ENCODE data around the gene PATJ.

GRCh38 chr1:62068978-62069377, 326.7 kb downstream of the PATJ start:
- TF ChIP-seq, protein P1, sequence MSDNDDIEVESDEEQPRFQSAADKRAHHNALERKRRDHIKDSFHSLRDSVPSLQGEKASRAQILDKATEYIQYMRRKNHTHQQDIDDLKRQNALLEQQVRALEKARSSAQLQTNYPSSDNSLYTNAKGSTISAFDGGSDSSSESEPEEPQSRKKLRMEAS (IDR thresholded peaks at IDR 0.05; ENCODE audit: low read depth), result no peak
- TF ChIP-seq EP300 (IDR thresholded peaks at IDR 0.05; ENCODE audit: borderline replicate concordance in 1 of 2, low read depth in 1 of 2, low read length in 1 of 2) (no peak), CTCF (IDR thresholded peaks at IDR 0.05) (no peak), MXI1 (IDR thresholded peaks at IDR 0.05; ENCODE audit: low read depth, low read length) (no peak), TAF1 (IDR thresholded peaks at IDR 0.05; ENCODE audit: borderline replicate concordance, low read depth, low read length) (no peak), SIN3A (IDR thresholded peaks at IDR 0.05; ENCODE audit: borderline replicate concordance, low read depth, low read length) (no peak), JUND (IDR thresholded peaks at IDR 0.05) (no peak), ZBTB33 (IDR thresholded peaks at IDR 0.05; ENCODE audit: borderline replicate concordance, low read depth) (no peak), TEAD4 (IDR thresholded peaks at IDR 0.05; ENCODE audit: borderline replicate concordance, insufficient read depth) (no peak)
- TF ChIP-seq, protein P2, sequence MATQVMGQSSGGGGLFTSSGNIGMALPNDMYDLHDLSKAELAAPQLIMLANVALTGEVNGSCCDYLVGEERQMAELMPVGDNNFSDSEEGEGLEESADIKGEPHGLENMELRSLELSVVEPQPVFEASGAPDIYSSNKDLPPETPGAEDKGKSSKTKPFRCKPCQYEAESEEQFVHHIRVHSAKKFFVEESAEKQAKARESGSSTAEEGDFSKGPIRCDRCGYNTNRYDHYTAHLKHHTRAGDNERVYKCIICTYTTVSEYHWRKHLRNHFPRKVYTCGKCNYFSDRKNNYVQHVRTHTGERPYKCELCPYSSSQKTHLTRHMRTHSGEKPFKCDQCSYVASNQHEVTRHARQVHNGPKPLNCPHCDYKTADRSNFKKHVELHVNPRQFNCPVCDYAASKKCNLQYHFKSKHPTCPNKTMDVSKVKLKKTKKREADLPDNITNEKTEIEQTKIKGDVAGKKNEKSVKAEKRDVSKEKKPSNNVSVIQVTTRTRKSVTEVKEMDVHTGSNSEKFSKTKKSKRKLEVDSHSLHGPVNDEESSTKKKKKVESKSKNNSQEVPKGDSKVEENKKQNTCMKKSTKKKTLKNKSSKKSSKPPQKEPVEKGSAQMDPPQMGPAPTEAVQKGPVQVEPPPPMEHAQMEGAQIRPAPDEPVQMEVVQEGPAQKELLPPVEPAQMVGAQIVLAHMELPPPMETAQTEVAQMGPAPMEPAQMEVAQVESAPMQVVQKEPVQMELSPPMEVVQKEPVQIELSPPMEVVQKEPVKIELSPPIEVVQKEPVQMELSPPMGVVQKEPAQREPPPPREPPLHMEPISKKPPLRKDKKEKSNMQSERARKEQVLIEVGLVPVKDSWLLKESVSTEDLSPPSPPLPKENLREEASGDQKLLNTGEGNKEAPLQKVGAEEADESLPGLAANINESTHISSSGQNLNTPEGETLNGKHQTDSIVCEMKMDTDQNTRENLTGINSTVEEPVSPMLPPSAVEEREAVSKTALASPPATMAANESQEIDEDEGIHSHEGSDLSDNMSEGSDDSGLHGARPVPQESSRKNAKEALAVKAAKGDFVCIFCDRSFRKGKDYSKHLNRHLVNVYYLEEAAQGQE (IDR thresholded peaks at IDR 0.05; ENCODE audit: low read depth, low read length), result no peak
- TF ChIP-seq, protein P3, sequence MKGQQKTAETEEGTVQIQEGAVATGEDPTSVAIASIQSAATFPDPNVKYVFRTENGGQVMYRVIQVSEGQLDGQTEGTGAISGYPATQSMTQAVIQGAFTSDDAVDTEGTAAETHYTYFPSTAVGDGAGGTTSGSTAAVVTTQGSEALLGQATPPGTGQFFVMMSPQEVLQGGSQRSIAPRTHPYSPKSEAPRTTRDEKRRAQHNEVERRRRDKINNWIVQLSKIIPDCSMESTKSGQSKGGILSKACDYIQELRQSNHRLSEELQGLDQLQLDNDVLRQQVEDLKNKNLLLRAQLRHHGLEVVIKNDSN (IDR thresholded peaks at IDR 0.05; ENCODE audit: borderline replicate concordance, low read depth), result no peak

Data from SK-N-SH (cell line).